Heart left ventricle (tissue), 13 donors: ENCODE measurements around the gene TRAPPC12.

Experiments
- POLR2A ChIP-seq, 2 donors: fragments of 450-650 bp; IDR thresholded peaks; one replicate each; pipeline ENCODE4 v1.6.1; 2017; ENCODE audit warnings: antibody characterized with exemption in 2 of 2, mild to moderate bottlenecking in 2 of 2, moderate library complexity in 2 of 2
- TF ChIP-seq, protein P1 (sequence below), 12 donors: fragments of 200-600 bp; sonication (generic) in 4 of 12; IDR thresholded peaks; one replicate each; pipeline versions ENCODE4 v1.5.0 to v1.8.0; 2018 to 2022; ENCODE audit warnings: antibody characterized with exemption in 12 of 12, mild to moderate bottlenecking in 5 of 12
- donor health status: ischemic (EF 13 %, LVEDD 7.1; RV severe dilation, severe dysfunction).
- donor health status: DM: no; HTN: yes; CAD: no.
- donor health status: DM: no; HTN: no; CAD: no.
- donor health status: ischemic (EF 25% LVEDD 6.9; RV normal size, moderate dysfunction).
- donor health status: ischemic (EF 25% LVEDD 5.7; RV mildly dilated, moderate dysfunction).
- donor health status: ischemic (EF 35%, LVEDD 5.7; RV mildly dilated, moderate dysfunction).
- donor health status: nonischemic (EF 11% LVEDD 7.7; RV severe dilation, severe dysfunction).
- donor health status: DM: yes; HTN: yes; CAD: no.
- donor health status: PGD.
- donor health status: ischemic (EF 29% LVEDD 5.4; RV normal size, mild dysfunction).
- donor health status: nonischemic (EF 23%, LVEDD 6.1; RV moderate dilation, normal function).

DNA sequence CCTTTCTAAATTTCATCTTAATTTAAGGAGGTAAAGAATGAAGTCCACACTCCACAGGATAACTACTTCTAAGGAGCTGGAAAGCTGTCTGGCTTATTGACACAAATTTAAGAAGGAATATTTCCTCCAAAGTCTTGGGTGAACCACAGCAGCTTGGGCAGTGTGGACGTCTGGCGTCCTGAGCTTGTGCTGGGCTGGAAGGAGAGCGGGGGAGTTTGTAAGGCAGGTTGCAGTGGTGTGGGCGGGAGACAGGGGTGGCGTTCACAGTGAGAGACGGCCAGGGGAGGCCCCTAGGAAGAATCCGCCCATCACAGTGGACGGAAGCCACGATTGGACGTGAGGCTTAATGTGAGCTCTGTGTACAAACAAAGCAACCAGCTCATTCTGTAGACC lies 114.1 kb downstream of the TRAPPC12 start:
- TF ChIP-seq, protein P1, sequence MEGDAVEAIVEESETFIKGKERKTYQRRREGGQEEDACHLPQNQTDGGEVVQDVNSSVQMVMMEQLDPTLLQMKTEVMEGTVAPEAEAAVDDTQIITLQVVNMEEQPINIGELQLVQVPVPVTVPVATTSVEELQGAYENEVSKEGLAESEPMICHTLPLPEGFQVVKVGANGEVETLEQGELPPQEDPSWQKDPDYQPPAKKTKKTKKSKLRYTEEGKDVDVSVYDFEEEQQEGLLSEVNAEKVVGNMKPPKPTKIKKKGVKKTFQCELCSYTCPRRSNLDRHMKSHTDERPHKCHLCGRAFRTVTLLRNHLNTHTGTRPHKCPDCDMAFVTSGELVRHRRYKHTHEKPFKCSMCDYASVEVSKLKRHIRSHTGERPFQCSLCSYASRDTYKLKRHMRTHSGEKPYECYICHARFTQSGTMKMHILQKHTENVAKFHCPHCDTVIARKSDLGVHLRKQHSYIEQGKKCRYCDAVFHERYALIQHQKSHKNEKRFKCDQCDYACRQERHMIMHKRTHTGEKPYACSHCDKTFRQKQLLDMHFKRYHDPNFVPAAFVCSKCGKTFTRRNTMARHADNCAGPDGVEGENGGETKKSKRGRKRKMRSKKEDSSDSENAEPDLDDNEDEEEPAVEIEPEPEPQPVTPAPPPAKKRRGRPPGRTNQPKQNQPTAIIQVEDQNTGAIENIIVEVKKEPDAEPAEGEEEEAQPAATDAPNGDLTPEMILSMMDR (IDR thresholded peaks at IDR 0.05): no peak
- no peak for TF ChIP-seq POLR2A (IDR thresholded peaks at IDR 0.05)
